Neural crest cell (in vitro differentiated cells): ENCODE data around the gene A3GALT2. TPM values are rescaled to one million over a fixed set of nuclear protein-coding genes. Genes with fewer than 3 reads are reported as not detected.
"Not testable (repeated sequence)": the region's sequence is repeated elsewhere in the genome, so short reads cannot be mapped to it uniquely, and the experiment has no call there.

Experiments
- DNase-seq: peaks from one replicate; pipeline ENCODE4 v3.0.0; 2021; ENCODE audit warnings: low read depth, mixed read lengths, low spot score
- H3K27ac Mint-ChIP-seq: one replicate; pipeline ENCODE4 v1.8.0; 2021; ENCODE audit warnings: mild to moderate bottlenecking, mixed read lengths; ENCODE audit not compliant: unreplicated experiment
- H3K27me3 Mint-ChIP-seq: 2 replicates; pipeline ENCODE4 v1.8.0; 2021; ENCODE audit warnings: low read depth, mild to moderate bottlenecking, mixed read lengths
- H3K36me3 Mint-ChIP-seq: 2 replicates; pipeline ENCODE4 v1.8.0; 2021; ENCODE audit warnings: low read depth, mild to moderate bottlenecking, mixed read lengths
- H3K4me1 Mint-ChIP-seq: 2 replicates; pipeline ENCODE4 v1.8.0; 2021; ENCODE audit warnings: mixed read lengths
- H3K4me3 Mint-ChIP-seq: one replicate; pipeline ENCODE4 v1.8.0; 2021; ENCODE audit warnings: mild to moderate bottlenecking, mixed read lengths
- H3K9me3 Mint-ChIP-seq: 2 replicates; pipeline ENCODE4 v1.8.0; 2021; ENCODE audit warnings: mixed read lengths
- CTCF ChIP-seq: fragments of 200-600 bp; sonication (generic); conservative IDR thresholded peaks from 2 replicates; pipeline ENCODE4 v1.5.0; 2021; ENCODE audit warnings: antibody characterized with exemption, mild to moderate bottlenecking
- total RNA-seq: library from RNA; stranded (reverse); gene quantifications from 2 replicates; pipeline ENCODE4 v1.2.1, GENCODE V29; 2021

Gene A3GALT2
- total RNA-seq, 1 donor from 2014 or later, result not detected

GRCh38 chr1:33295450-33296081 is 25.3 kb downstream of the A3GALT2 start:
- Mint-ChIP-seq H3K27ac (no peak overlapping the region), H3K27me3 (no peaks in the 10 kb centered on the region), H3K4me3 (peak overlapping the region; percentile 23), H3K4me1 (no peaks in the 10 kb centered on the region), H3K9me3 (no peaks in the 10 kb centered on the region), H3K36me3 (peaks cover 18% of the 10 kb centered on the region)
- peak; percentile 95 for DNase-seq
- TF ChIP-seq CTCF, result peak; percentile 97

GRCh38 chr1:33295023-33295422 is 25.9 kb downstream of the A3GALT2 start:
- Mint-ChIP-seq H3K36me3 (peaks cover 19% of the 10 kb centered on the region), H3K4me1 (no peaks in the 10 kb centered on the region), H3K9me3 (no peaks in the 10 kb centered on the region), H3K27me3 (no peaks in the 10 kb centered on the region), H3K27ac (no peak overlapping the region), H3K4me3 (no peak overlapping the region)
- DNase-seq, result no peak
- no peak for TF ChIP-seq CTCF

GRCh38 chr1:33294071-33295010 is 26.6 kb downstream of the A3GALT2 start:
- Mint-ChIP-seq H3K27ac (no peak overlapping the region), H3K9me3 (no peaks in the 10 kb centered on the region), H3K36me3 (peaks cover 24% of the 10 kb centered on the region), H3K27me3 (no peaks in the 10 kb centered on the region), H3K4me3 (no peak overlapping the region), H3K4me1 (no peaks in the 10 kb centered on the region)
- DNase-seq, result no peak
- no peak for TF ChIP-seq CTCF

- no peaks in the 10 kb centered on the region for H3K27me3 Mint-ChIP-seq
- peaks cover 27% of the 10 kb centered on the region for H3K36me3 Mint-ChIP-seq
- no peak for DNase-seq
- no peak overlapping the region for H3K4me3 Mint-ChIP-seq
- no peak for TF ChIP-seq CTCF
- H3K27ac Mint-ChIP-seq, result no peak overlapping the region
- no peaks in the 10 kb centered on the region for H3K9me3 Mint-ChIP-seq
- H3K4me1 Mint-ChIP-seq, result no peaks in the 10 kb centered on the region
These were observed 28.1 kb downstream of the A3GALT2 start for GRCh38 chr1:33292726-33293340.

GRCh38 chr1:33290615-33291014 is 30.3 kb downstream of the A3GALT2 start:
- not testable (repeated sequence) for DNase-seq, H3K27ac Mint-ChIP-seq, H3K4me3 Mint-ChIP-seq, H3K9me3 Mint-ChIP-seq, H3K4me1 Mint-ChIP-seq, H3K27me3 Mint-ChIP-seq
- peaks cover 24% of the 10 kb centered on the region for H3K36me3 Mint-ChIP-seq
